ENCODE results near the gene TRIP4. TPM values are rescaled to one million over a fixed set of nuclear protein-coding genes. Genes with fewer than 3 reads are reported as not detected.

Gene TRIP4
- total RNA-seq, 2 donors from 2014 or later, result 28.0 to 32.4 TPM

GRCh38 chr15:64503640-64504039 is 116.0 kb downstream of the TRIP4 start:
- no peak for TF ChIP-seq CTCF (IDR thresholded peaks at IDR 0.05)
- peak overlapping the region; percentile 38 for H3K27ac ChIP-seq
- no peak for DNase-seq
- H3K4me3 ChIP-seq, result no peak overlapping the region
- no peaks in the 10 kb centered on the region for H3K9me3 ChIP-seq
- H3K27me3 ChIP-seq, result no peaks in the 10 kb centered on the region
- H3K4me1 ChIP-seq, result peaks cover 17% of the 10 kb centered on the region
- no peak overlapping the region for H3K9ac ChIP-seq (ENCODE audit: low read depth in 2 of 2, low read length in 2 of 2)
- intact Hi-C loops (cut with DNase I), result no loop called here
- no peaks in the 10 kb centered on the region for H3K36me3 ChIP-seq

Other genes with a start within 250 kb of the TRIP4 start
- gene SNX22, start 236.1 kb upstream of the TRIP4 start, total RNA-seq, result under 1 TPM; 0.15 to 0.29 TPM
- gene PPIB, start 224.8 kb upstream of the TRIP4 start, total RNA-seq, result 100 to 1,000 TPM; 367 to 656 TPM
- gene CSNK1G1, start 31.7 kb upstream of the TRIP4 start, total RNA-seq, result 10 to 100 TPM; 17.0 to 18.5 TPM
- gene PCLAF, start 6.4 kb upstream of the TRIP4 start, total RNA-seq, result 10 to 100 TPM; 11.8 to 40.4 TPM
- gene ZNF609, start 72.7 kb downstream of the TRIP4 start, total RNA-seq, result 10 to 100 TPM; 24.5 to 24.8 TPM

Measured in colonic mucosa (tissue), 4 donors.